GM23248 (cell line): ENCODE data around the gene MEMO1.

ENCODE experiments used
- EZH2 ChIP-seq: fragments of 200-600 bp; sonication (generic); IDR thresholded peaks from 2 replicates; pipeline ENCODE4 v1.6.1; 2018; ENCODE audit warnings: antibody characterized with exemption, mild to moderate bottlenecking; ENCODE audit not compliant: insufficient read depth, poor library complexity, severe bottlenecking
- EZH2phosphoT487 ChIP-seq: fragments of 200-600 bp; sonication (generic); IDR thresholded peaks from 2 replicates; pipeline ENCODE4 v1.6.1; 2018; ENCODE audit warnings: antibody characterized with exemption, moderate library complexity, mild to moderate bottlenecking, low read depth; ENCODE audit not compliant: insufficient read depth

GRCh38 chr2:31853521-31853920, 157.3 kb downstream of the MEMO1 start:
- TF ChIP-seq EZH2 (no peak), EZH2phosphoT487 (no peak)
